Duodenal mucosa (tissue), 2 donors: ENCODE results near the gene TTLL11.

Experiments used
- H3K27ac ChIP-seq: one replicate; pipeline ENCODE4 v1.7.0; 2013; ENCODE audit warnings: low read depth, low read length
- H3K27me3 ChIP-seq, 2 donors: one replicate each; pipeline ENCODE4 v1.7.0; 2013; ENCODE audit warnings: low read length in 2 of 2, control low read depth in 1 of 2; ENCODE audit not compliant: insufficient read depth in 2 of 2, control insufficient read depth in 1 of 2
- H3K36me3 ChIP-seq, 2 donors: one replicate each; pipeline ENCODE4 v1.7.0; 2013; ENCODE audit warnings: low read length in 2 of 2, control low read depth in 1 of 2; ENCODE audit not compliant: insufficient read depth in 2 of 2, control insufficient read depth in 1 of 2
- H3K4me1 ChIP-seq, 2 donors: one replicate each; pipeline ENCODE4 v1.7.0; 2013; ENCODE audit warnings: low read length in 2 of 2, control low read depth in 1 of 2; ENCODE audit not compliant: insufficient read depth in 2 of 2, control insufficient read depth in 1 of 2
- H3K4me3 ChIP-seq, 2 donors: one replicate each; pipeline ENCODE4 v1.7.0; 2013; ENCODE audit warnings: low read length in 2 of 2, low read depth in 1 of 2
- H3K9ac ChIP-seq, 2 donors: one replicate each; pipeline ENCODE4 v1.7.0; 2013; ENCODE audit warnings: low read length in 2 of 2, low read depth in 1 of 2
- H3K9me3 ChIP-seq, 2 donors: one replicate each; pipeline ENCODE4 v1.7.0; 2013; ENCODE audit warnings: low read length in 2 of 2, control low read depth in 1 of 2; ENCODE audit not compliant: control insufficient read depth in 1 of 2

The TTLL11 gene

DNA sequence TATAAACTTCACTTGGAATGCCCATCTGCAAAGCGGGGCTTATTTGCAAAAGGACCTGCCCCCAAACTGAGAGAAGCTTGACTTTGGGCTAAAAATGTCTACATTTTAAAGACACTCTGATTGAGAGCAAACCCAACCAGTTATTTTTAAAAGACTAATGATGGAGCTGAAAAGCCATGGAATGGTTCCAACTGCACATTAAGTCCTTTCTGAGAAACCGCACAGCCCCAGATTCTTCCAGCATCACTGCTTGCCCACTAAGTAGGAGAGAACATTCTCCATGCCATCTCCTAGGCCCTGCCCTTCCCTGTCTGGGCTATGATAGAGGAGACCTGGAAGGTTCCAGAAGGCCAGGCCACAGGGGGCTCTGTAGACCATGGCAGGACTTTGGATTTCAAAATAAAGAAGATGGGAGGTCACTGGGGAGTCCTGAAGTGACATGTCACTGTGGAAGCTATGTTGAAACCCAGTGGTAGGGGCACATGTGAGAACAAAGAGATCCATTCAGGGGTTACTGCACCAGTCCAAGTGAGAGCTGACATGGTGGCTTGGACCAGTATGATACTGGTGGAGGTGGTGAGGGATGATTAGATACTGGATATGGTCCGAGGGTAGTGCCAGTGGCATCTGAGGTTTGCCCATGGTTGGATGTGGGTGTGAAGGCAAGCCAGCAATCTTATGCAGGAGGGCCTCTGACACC lies 262.5 kb downstream of the TTLL11 start:
- Histone ChIP-seq H3K4me3 (no peak overlapping the region), H3K27me3 (no peaks in the 10 kb centered on the region), H3K9me3 (no peaks in the 10 kb centered on the region), H3K4me1 (no peaks in the 10 kb centered on the region), H3K9ac (no peak overlapping the region), H3K27ac (no peak overlapping the region), H3K36me3 (no peaks in the 10 kb centered on the region)

DNA sequence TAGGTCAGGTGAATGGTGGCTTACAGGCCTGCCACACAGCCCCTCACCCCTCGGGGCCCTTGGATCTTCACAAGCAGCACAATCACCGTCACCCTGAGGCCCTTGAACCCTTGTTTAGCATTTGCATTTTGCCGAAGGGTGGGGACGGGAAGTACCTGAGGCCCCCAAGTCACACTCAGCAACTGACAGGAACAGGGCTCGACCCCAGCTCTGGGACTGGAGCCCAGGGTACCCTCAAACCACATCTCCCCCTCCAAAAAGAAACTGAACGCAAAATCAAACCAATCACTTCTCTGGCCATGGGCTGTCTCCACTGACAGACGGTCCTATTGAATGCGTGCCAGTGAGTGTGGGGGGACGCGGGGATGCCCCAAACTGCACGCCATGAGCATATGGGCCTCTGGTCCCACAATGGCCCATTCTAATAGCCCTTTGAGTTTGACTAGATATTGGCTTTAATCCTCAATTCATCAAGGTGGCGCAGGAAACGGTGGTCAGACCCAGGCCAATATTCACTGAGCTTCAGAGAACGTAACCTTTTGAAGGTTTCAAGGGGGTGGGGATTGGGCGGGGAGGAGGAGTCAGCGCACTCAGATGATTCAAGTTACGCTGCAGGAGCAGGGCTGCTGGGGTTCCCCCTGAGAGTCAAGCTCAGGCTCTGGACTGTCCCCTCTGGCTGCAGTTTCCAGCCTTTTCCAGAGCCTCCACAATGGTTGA lies 265.7 kb downstream of the TTLL11 start:
- Histone ChIP-seq H3K27ac (no peak overlapping the region), H3K36me3 (no peaks in the 10 kb centered on the region), H3K9ac (no peak overlapping the region), H3K4me1 (no peaks in the 10 kb centered on the region), H3K9me3 (no peaks in the 10 kb centered on the region), H3K4me3 (no peak overlapping the region), H3K27me3 (no peaks in the 10 kb centered on the region)

DNA sequence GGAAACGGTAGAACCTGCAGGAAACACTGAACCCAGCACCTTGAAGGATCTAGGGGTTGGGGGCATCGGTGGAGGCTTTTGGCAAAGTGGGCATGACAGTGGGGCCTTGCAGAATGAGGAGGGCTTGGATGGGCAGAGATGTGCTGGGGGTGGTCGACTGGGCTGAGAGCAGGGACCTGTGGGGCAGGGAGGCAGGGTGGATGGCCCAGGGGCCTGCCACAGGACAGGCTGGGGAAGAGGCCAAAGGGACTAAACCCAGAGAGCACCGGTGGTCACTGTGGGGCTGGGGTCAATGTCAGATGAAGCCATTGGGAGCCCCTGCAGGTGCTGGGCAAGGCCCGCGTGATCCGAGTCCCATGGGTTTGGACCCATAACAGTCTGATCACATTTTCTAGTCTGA lies 266.4 kb downstream of the TTLL11 start:
- H3K4me1 ChIP-seq, result no peaks in the 10 kb centered on the region
- H3K9ac ChIP-seq, result no peak overlapping the region
- H3K9me3 ChIP-seq, result no peaks in the 10 kb centered on the region
- H3K36me3 ChIP-seq, result no peaks in the 10 kb centered on the region
- no peak overlapping the region for H3K4me3 ChIP-seq
- no peak overlapping the region for H3K27ac ChIP-seq
- no peaks in the 10 kb centered on the region for H3K27me3 ChIP-seq

DNA sequence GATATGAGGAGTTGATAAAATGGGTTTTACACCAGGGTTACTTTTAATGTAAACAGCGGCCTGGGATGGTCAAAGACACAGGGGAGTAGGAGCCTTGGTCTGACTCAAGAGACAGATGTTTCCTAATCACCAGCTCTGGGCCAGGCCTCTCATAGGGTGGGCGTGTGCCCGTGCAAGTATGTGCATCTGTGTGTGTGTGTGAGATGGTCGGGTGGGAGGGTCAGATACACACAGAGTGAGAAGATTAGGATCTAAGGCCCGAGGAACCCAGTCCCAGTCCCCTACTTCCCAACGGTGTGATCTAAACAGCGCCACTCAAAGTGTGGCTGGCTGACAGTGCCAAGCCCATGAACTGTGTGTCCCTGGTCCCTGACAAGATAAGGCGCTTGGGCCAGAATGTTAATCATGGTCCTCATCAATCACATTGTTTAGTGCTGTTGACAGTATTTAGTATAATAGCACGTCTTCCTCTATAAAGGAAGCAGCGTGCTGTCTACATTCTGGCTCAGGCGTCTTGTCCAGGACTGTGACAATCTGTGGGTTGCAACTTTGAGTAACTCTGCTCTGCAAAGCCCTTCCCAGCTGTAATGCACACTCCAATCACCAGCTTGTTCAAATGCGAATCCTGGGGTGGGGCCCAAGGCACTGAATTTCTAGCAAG lies 267.9 kb downstream of the TTLL11 start:
- Histone ChIP-seq H3K4me3 (no peak overlapping the region), H3K27me3 (no peaks in the 10 kb centered on the region), H3K9me3 (no peaks in the 10 kb centered on the region), H3K36me3 (no peaks in the 10 kb centered on the region), H3K4me1 (no peaks in the 10 kb centered on the region), H3K9ac (no peak overlapping the region), H3K27ac (no peak overlapping the region)

DNA sequence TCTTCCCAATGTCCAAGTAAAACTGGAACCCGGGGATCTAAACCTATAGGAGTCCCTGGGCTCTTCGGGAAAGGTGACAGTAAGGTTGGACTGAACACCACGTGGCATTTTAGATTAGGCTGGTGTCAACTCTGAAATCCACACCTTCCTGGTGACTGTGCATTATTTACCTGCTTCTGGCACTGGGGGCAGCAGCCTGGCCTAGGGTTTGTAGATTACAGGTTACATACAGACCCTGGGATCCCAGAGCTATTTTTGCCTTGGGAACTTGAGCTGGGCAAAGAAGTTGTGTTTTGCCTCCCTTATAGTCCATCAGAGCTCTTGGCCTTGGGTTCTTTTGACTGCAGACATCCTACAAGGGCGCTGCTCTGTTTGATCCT lies 268.5 kb downstream of the TTLL11 start:
- H3K9ac ChIP-seq, result no peak overlapping the region
- no peaks in the 10 kb centered on the region for H3K36me3 ChIP-seq
- no peaks in the 10 kb centered on the region for H3K27me3 ChIP-seq
- no peaks in the 10 kb centered on the region for H3K9me3 ChIP-seq
- no peak overlapping the region for H3K4me3 ChIP-seq
- H3K4me1 ChIP-seq, result peaks cover 0 to under 1% of the 10 kb centered on the region in 2 donors
- H3K27ac ChIP-seq, result no peak overlapping the region

DNA sequence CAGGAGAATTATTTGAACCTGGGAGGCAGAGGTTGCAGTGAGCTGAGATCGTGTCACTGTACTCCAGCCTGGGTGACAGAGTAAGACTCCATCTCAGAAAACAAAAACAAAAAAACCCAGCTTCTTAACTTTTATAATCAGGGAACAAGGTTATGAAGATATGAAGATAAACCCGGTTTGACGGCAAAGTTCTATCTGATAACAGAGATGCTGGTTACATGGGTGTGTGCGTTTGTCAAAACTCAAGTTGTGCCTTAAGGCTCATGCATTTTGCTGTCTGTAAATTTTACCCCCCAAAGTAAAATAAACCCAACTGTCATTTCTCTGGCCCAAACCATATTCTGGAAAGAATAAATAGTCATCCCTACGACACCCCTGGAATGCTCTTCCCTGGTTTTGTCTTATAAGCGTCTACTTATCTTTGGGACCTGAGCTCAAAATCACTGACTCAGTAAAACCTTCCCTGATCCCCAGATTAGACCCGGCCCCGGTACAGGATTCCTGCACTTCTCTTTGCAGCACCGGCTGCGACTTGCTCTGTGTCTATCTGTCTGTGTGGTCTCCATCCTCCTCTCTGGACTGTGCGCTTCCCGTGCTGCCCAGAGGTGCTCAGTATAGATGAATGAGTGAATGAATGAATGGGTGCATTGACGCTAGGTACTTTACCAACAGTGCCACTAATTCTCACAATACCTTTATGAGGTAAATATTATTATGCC lies 269.5 kb downstream of the TTLL11 start:
- Histone ChIP-seq H3K9ac (no peak overlapping the region), H3K4me3 (no peak overlapping the region), H3K36me3 (no peaks in the 10 kb centered on the region), H3K9me3 (no peaks in the 10 kb centered on the region), H3K27me3 (no peaks in the 10 kb centered on the region), H3K27ac (no peak overlapping the region), H3K4me1 (peaks cover 0 to 5% of the 10 kb centered on the region in 2 donors)

DNA sequence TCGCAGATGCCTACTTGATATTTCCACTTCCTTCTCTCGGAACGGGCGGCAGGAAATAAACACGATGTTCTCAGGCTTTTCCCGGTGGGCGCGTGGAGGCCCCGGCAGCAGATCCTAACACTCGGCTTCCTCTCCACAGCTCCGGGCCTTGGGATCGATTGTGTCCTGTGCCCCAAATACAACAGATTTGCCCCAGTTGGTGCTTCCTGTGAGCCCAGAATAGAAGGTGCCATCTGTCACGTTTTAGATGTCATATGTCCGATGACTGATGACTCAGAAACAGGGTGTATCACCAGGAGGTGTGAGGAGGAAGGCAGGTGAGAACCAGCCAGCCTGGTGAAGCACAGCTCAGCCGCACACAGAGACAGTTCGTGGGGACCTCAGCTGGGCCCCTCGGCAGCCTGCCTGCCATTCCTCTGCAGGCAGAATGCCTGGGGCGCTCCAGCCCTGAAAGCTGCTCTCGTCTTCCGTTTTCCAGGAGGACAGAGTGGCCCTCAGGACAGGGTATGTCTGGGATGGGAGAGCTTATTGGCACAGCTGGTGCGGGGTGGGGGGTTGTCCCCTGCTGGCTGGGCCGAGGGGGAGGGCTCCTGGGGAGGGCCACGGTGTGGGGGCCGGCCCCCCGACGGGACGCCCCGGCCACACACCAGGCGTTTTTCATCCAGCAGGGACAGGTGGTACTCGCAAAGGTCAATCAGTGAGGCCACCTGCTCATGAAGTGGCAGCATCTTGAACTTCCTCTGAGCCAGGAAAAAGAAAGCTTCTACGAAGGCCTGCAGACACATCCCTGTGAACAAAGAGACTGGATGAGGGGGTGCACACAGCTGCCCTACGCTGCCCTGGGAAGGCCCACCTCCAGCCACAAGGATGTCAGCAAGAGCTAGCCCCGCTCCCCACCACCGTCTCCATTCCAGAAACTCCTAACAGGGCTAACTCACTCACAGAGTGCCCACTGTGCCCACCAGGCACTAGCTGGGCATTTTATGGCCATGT lies 270.7 kb downstream of the TTLL11 start:
- no peak overlapping the region for H3K27ac ChIP-seq
- no peak overlapping the region for H3K4me3 ChIP-seq
- H3K9ac ChIP-seq, result no peak overlapping the region
- no peaks in the 10 kb centered on the region for H3K27me3 ChIP-seq
- H3K4me1 ChIP-seq, result peaks cover 0 to 5% of the 10 kb centered on the region in 2 donors
- no peaks in the 10 kb centered on the region for H3K36me3 ChIP-seq
- no peaks in the 10 kb centered on the region for H3K9me3 ChIP-seq

DNA sequence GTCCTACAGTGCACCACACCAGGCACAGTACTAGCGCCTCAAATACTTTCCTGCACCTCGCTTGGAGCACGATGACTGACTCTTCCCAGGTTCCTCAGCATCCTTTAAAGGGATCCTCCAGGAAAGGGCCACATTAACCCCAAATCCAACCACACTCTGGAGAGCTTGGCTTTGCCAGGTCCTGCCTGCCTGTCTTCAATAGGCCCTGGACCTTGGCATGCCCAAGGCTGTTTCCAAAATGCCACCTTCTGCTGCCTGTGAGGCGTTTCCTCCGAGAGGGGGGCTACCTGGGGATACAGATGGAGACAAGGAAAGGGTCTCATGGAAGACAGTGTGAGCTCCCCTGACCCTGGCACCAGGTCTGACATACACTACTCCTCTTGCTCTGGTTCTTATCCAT lies 271.8 kb downstream of the TTLL11 start:
- Histone ChIP-seq H3K9me3 (no peaks in the 10 kb centered on the region), H3K9ac (no peak overlapping the region), H3K27me3 (no peaks in the 10 kb centered on the region), H3K27ac (no peak overlapping the region), H3K36me3 (no peaks in the 10 kb centered on the region), H3K4me3 (no peak overlapping the region), H3K4me1 (peaks cover 0 to 5% of the 10 kb centered on the region in 2 donors)

DNA sequence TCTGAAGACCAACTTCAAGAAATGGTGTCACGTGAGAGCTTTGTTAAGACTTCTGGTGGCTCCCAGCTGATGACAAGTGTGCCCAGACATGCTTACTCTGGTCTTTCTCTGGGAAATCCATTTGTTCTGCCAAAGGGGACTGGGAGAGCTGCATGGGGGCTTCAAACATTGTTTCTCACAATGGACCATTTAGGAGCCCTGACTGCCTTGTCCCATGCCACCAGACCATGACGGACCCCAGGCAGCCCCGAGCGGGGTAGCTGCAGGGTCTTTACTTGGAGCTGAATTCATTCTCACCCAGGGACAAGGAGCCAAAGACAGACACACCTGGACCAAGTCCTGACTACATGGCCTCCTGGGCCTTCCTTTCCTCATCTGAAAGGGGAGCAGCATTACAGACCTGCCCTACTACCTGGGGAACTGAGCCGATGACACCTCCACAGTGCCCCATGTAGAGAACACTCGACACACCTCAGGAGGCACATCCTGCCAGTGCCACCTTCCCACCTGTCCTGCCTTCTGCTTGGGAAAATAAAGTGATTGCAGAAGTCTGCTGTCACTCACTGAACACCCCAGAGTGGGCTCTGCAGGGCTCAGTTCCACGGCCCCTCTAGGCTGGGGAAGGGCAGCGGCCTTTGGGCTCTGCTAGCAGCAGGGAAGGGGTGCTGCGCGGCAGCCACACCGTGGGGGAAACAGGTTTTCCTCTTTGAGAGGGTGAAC lies 272.7 kb downstream of the TTLL11 start:
- H3K36me3 ChIP-seq, result no peaks in the 10 kb centered on the region
- no peaks in the 10 kb centered on the region for H3K9me3 ChIP-seq
- H3K4me1 ChIP-seq, result peaks cover 0 to 5% of the 10 kb centered on the region in 2 donors
- no peak overlapping the region for H3K9ac ChIP-seq
- no peak overlapping the region for H3K4me3 ChIP-seq
- H3K27ac ChIP-seq, result no peak overlapping the region
- no peaks in the 10 kb centered on the region for H3K27me3 ChIP-seq
